DMS153 (cell line): ENCODE results near the gene RPS6KB2.
"Not testable (repeated sequence)": the region's sequence is repeated elsewhere in the genome, so short reads cannot be mapped to it uniquely, and the experiment has no call there.

Source experiments
- DNase-seq: peaks from one replicate; lab custom pipeline; 2025; lab: John Stamatoyannopoulos, UW

Gene RPS6KB2

GRCh38 chr11:67466962-67467771 lies 38.9 kb downstream of the RPS6KB2 start:
- no peak for DNase-seq

DNA sequence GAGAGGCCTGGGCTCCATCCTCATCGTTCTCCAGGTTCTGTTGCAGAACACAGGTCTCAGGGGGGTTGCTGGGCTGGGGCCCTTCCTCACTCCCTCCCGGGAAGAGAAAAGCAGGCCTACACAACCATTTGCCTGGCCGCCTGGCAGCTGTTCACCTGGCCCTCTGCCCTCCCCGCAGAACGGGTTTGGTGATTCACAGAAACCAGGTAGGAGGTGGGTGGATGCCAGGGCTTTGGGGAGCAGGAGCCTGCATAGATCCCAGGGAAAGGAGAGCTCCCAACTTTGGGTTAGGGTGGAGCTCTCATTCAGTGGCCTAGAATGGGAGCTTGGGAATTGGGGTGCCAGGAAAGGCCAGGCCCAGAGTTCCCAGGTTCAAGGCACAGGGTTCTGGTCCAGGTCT lies 39.8 kb downstream of the RPS6KB2 start:
- DNase-seq = no peak

- DNase-seq = no peak
Measured at GRCh38 chr11:67468456-67468758, 40.1 kb downstream of the RPS6KB2 start.

DNA sequence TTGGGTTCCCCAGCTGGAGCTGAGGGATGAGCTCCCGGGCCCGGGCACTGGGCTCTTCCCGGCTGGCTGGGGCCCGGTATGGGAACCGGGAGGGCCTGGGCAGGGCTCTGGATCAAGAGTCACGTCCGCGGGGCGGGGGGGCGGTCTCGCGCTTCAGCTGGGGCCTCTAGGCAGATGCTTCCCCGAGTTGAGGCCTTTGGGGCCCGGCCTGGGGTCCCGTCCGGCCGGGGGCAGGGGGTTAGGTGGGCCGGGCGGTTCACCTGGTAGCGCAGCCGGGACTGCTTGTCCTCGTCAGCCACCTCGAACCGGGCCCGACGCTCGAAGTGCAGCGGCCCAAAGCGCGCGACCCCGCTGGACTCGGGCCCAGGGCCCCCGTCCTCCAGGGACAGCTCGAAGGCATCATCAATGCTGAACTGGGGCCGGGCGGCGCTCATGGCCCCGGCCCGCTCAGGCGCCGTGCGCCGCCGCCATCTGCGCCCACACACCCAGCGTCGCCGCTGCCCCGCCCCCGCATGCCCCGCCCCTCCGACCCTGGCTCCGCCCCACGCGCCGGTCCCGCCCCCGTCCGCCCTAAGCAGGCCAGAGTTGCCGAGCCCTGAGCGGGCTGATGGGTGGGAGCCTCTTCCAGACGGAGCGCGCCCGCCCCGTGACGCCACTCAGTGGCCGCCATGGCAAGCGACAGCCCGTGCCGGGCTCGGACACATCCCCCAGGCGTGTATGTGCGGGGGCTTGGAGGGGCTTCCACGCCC lies 40.6 kb downstream of the RPS6KB2 start, which contains the start of gene TMEM134:
Gene TMEM134 (minus strand): TSS at position 493 of the 749 bp plus-strand sequence. CDS start 59 bp downstream, at position 434.
- DNase-seq = peak; percentile 83

DNA sequence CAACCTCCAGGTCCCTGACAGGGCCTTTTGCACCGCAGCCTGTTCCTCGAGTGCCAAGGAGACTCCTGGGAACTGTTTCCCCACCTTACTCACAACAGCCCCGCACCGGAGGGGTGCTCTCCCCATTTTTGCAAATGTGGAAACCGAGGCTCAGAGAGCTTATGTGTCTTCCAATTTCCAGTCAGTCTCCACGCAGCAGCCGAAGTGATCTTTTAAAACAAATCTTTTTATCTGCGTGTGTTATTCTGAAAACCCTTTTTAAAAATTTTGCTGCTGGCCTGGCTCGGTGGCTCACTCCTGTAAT lies 41.2 kb downstream of the RPS6KB2 start:
- DNase-seq = no peak

DNA sequence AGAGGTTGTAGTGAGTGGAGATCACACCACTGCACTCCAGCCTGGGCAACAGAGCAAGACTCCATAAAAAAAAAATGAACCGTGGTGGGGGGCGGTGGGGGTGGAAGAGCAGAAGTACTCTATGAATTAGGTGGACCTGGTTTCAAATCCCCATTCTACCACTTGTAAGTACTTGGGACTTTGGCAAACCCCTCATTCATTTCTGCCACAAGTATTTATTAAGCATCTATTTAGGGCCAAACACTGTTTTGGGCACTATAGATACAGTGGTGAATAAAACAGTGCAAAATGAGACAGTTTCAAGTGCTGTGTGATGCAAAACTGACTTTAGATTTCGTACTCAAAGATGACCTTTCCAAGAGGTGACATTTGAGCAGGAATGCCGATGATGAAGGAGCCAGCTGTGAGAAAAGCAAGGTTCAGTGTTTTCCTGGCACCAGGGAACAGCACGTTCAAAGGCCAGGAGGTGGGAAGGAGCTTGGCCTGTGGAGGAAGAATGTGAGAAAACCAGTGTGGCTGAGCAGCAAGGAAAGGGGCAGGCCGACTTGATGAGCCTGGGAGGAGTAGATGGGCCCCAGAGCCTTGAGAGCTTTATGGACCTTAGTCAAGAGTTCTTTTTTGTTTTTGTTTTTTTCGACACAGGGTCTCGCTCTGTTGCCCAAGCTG lies 42.2 kb downstream of the RPS6KB2 start:
- no peak for DNase-seq

- DNase-seq = no peak
Measured at GRCh38 chr11:67472882-67473281, 44.6 kb downstream of the RPS6KB2 start.

DNA sequence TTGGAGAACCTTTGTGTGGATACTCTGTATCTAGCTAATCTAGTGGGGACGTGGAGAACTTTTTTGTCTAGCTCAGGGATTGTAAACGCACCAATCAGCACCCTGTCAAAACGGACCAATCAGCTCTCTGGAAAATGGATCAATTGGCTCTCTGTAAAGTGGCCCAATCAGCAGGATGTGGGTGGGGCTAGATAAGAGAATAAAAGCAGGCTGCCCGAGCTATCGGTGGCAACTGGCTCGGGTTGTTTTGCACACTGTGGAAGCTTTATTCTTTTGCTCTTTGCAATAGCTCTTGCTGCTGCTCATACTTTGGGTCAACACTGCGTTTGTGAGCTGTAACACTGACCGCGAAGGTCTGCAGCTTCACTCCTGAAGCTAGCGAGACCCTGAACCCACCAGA lies 48.4 kb downstream of the RPS6KB2 start:
- DNase-seq = not testable (repeated sequence)

DNA sequence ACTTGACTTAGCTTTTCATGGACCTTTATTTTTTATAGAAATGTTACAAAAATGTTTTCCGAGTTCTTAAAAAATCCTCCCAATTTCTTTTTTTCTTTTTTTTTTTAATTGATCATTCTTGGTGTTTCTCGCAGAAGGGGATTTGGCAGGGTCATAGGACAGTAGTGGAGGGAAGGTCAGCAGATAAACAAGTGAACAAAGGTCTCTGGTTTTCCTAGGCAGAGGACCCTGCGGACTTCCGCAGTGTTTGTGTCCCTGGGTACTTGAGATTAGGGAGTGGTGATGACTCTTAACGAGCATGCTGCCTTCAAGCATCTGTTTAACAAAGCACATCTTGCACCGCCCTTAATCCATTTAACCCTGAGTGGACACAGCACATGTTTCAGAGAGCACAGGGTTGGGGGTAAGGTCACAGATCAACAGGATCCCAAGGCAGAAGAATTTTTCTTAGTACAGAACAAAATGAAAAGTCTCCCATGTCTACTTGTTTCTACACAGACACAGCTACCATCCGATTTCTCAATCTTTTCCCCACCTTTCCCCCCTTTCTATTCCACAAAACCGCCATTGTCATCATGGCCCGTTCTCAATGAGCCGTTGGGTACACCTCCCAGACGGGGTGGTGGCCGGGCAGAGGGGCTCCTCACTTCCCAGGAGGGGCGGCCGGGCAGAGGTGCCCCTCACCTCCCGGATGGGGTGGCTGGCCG lies 49.2 kb downstream of the RPS6KB2 start:
- DNase-seq = not testable (repeated sequence)

GRCh38 chr11:67482275-67482826 lies 54.1 kb downstream of the RPS6KB2 start:
- DNase-seq = no peak

DNA sequence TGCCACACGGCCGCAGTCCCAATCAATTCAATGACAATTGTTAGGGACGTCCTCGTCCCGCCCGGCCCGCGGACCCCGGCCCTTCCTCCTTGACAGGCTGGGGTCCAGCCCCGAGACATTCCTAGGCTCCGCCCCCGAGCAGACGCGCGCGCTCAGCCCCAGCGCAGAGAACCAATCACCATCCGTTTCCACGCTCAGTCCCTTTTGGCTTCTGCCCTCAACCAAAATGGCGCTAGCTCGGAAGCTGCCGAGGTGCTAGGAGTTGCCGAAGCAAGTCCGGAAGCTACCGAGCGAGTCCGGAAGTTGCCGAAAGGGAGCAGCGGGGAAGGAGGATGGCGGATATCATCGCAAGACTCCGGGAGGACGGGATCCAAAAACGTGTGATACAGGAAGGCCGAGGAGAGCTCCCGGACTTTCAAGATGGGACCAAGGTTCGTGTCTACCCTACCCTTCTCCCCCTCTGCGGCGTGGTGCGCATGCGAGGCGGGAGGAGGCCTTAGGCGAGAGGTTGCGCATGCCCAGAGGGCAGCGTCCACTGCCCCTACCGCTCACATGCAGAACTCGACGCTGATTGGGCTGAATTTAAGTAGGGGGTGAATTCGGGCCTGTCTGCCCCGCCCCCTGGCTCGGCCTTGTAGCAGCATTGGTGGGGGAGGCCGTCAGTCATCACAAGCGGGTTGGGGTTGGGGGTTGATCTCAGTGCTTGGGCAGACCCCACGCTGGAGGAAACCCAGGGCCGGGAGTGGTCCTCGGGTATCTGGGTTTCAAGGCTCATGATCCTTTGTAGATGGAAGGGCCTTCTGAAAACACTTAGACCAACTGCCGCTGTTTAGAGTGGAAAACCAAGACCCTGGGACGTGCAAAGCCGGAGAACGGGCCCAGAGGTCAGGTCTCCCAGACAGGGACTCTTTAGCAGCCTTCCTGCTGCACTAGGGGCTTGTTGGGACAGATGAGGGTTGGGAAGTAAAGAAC lies 54.8 kb downstream of the RPS6KB2 start, which contains the start of gene AIP:
Gene AIP (plus strand): TSS at position 200 of the 972 bp plus-strand sequence. CDS start 133 bp downstream, at position 333.
- DNase-seq = peak; percentile 97

DNA sequence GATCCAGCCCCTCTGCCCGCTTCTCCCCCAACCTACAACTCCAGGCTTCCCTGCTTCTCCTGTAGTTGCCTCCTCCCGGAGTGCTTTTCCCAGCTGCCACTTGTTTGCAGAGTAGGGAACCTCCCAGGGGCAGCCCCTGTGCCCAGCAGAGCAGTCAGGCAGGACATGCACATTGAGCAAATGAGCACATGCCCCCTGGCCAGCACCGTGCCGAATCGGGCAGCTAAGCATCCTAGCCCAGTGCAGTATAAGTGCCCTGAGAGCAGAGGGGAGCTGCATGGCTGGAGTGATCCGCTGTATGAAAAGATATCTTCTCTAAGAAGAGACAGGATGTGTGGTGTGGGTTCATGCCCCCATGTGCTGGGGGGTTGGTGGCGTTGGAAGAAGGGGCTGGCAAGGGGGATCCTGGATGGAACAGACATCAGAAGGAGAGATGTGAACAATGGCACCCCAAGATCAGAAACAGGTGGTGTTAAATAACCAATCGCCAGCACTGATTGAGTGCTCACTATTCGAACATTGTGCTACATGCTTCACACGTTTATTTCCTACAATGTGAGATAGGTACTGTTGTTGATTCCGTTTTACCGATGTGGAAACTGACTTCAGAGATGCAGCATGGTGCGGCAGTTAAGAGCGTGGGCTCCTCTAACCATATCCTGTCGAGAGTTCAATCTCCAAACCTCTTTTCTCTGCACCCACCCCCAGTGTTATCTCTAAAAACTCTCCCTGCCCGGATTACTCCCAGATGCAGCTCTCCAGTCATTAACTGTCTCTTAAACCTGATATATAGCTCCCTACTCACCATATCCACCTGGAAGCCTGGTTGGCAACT lies 55.8 kb downstream of the RPS6KB2 start:
- no peak for DNase-seq

DNA sequence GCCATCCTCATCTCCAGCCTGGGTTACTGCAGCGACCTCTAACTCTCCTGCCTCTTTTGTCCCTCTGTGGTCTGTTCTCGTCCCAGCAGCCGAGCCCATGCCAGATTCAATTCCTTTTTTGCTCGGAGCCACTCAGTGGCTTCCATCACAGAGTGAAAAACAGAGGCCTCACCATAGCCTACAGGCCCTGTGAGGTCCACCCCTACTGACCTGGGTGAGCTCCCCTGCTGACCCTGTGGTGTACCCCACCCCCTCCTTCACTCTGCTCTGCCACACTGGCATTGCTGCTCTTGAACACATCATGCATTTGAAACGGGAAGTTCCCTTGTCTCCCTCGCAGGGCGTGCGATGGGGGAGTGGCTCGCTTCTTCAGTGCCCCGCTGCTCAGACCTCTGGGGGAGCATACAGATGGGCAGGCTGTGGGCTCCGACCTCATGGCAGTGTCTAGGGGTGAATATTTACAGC lies 56.6 kb downstream of the RPS6KB2 start:
- DNase-seq = no peak
